GM12892 (cell line): Measurements from ENCODE around the gene PTER.

Source experiments
- POLR2A ChIP-seq: IDR thresholded peaks from 2 replicates; pipeline ENCODE4 v1.6.1; 2011; ENCODE audit warnings: low read depth, low read length, control low read depth
- TAF1 ChIP-seq: IDR thresholded peaks from 2 replicates; pipeline ENCODE4 v1.6.1; 2011; ENCODE audit warnings: low read depth, mild to moderate bottlenecking, control low read depth, low read length, borderline replicate concordance

DNA sequence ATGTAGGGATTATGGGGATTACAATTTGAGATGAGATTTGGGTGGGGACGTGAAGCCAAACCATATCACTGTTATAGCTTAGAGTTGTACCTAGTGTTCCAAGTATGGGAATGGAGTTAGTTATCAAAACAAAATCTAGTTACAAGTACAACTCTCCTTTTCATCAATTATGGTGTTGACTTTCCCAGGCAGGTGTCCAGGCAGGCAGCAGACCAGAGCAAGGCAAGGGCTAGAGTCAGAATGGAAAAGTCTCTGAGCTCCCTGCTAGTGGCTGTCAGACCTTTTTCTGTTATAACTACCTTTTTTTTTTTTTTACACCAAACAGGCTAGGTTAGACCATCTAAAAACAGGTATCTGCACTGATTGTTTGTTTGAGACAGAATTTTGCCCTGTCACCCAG lies 29.2 kb downstream of the PTER start:
- TF ChIP-seq POLR2A: no peak
- no peak for TF ChIP-seq TAF1
